ENCODE measurements around the gene CCNI.
A peak's percentile ranks its signal among the peaks of the same experiment; 100 is the strongest.
"Not testable (repeated sequence)": the region's sequence is repeated elsewhere in the genome, so short reads cannot be mapped to it uniquely, and the experiment has no call there.

The CCNI gene

DNA sequence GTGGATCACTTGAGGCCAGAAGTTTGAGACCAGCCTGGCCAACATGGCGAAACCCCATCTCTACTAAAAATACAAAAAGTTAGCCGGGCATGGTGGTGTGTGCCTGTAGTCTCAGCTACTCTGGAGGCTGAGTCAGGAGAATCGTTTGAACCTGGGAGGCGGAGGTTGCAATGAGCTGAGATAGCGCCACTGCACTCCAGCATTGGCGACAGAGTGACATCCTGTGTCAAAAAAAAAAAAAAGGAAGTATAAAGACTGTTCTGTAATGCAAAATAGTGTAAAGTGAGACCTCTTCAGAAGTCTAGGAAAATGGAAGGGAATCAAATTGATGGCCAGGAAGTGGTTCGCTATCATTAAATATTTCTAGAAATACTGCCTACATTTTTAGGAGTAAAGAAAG lies 5.0 kb upstream of the CCNI start:
- DNase-seq (ENCODE audit: low spot score): not testable (repeated sequence)

GRCh38 chr4:77079281-77079680 lies 3.5 kb upstream of the CCNI start:
- no peak for DNase-seq (ENCODE audit: low spot score)

DNA sequence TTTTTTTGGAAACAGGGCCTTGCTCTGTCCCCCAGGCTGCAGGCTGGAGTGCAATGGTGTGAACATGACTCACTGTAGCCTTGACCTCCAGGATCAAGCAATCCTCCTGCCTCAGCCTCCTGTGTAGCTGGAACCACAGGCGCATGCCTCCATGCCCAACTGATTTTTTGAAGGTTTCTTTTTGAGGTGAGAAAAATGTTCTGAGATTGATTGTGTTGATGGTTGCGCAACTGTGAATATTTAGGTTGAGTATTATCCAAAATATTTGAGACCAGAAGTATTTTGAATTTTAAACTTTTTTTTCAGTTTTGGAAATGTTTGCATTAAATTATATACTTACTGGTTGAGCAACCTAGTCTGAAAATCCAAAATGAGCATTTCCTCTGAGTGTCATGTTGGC lies 2.6 kb upstream of the CCNI start:
- no peak for DNase-seq (ENCODE audit: low spot score)

DNA sequence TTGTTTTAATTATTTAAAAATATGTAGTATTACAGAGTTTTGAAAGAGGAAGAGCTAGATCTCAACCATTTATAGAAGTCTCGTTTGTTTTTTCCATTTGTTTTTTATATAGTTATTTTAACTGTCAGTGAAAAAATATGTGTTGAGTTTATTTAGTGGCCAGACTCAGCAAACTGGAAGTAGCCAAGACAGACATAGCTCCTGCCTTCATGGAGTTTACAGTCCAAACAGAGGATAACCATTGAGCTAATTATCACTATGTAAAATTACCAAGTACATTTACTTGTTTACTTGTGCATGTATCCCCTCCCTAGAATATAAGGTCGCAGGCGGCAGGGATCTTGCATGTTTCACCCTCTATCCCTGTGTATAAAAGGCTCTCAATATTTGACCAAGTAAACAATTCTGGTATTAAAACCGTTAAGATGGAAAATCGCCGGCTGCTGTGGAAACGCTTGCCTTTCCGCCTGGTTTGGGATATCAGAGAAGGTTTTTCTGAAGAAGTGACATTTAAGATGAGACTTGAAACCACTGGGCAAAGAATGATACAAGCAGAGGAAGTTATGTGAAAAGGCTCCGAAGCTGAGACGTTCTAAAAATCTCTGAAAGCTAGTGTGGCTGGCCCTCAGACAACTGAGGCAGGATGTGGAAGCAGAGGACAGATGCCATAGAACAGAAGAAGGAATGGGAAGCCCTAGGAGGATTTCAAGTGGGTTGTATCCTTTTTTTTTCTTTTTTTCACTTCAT lies 1.3 kb upstream of the CCNI start:
- no peak for DNase-seq (ENCODE audit: low spot score)

DNA sequence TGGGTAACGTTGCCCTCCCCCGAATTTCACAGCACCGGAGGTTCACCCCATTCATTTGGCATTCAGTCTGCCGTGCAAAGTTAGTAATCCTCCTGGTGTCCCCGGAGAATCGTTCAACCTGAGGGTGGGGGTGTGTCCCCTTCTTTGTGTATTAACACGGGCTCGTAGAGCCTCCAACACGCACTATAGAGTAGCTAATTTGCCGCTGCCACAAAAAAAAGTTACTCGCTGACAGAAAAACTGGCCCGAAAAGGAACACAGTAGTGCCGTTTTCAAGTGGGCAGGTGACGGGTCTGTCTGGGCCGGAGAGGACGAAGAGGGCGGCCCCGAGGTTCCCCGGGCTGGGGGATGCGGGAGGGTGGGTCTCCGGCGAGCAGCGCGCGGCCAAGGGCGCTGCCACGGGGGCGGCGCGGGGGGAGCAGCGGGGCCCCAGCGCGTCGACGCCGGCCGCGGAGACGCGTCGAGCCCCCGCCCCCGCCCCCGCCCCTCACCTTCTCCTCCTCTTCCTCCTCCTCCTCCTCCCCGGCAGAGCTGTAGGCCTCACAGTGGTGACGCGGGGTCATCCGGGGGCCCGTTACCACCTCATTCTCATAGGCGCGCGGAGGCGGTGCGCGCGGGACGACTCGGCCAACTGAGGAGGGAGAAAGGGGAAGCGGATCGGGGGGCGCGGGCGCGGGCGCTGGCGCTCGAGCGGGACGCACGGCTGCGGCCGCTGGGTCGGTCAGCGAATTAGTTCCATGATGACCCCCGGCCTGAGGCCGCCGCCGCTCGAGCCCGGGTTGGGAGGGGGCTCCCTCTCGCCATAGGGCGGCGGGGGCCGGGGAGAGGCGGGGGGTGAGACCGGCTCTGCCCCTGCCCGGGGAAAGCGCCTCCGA lies 571 bp downstream of the CCNI start:
- peak; percentile 65 for DNase-seq (ENCODE audit: low spot score)

- DNase-seq (ENCODE audit: low spot score): no peak
Observed at GRCh38 chr4:77074381-77074831, 1.4 kb downstream of the CCNI start.

DNA sequence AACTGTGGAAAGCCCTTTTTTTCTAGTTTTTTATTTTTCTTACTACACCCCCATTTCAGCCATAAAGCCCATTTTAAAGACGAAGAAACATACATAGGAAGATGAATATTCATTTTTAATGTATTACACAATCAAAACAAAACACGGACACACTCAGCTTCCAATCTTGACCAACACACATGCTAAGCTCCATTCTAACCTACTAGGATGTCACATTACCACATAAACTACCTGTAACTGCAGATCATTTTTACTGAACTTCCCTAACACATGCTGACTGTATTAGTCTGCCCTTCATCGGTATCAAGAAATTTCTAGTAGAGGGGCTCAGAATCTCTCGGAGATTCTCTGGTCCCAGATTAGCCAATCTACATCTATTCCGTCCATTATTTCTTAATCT lies 1.8 kb downstream of the CCNI start:
- no peak for DNase-seq (ENCODE audit: low spot score)

DNA sequence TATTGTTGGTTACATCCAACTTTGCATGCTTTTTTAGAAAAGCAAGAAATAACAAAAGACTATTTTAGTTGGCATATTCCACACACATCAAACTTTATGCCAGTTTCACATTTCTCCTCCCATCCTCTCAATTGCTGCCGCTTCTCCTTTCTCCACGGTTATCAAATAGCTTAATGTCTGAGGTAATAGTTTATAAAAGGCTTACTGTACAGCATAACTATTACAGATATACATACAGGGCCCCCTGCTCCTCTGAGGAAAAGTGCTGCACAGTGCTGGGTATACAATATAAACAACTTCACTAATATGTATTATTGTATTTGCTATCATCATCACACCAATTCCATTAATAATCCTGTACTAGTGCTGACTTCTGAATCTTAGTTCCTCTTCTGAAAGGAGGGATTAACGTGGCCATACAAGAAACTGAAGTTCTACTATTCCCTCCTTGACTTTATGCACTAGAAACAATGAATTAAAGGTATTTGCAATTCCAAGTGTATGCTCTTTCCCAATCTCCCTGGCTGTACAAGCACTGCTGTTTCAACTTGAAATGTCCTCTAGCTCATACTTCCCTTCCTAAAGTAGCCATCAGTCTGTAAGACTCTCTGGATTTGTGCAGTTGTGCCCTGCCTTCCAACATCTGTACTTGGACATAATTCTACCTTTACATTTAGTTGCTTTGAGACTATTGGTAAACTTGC lies 2.5 kb downstream of the CCNI start:
- peak; percentile 15 for DNase-seq (ENCODE audit: low spot score)

DNA sequence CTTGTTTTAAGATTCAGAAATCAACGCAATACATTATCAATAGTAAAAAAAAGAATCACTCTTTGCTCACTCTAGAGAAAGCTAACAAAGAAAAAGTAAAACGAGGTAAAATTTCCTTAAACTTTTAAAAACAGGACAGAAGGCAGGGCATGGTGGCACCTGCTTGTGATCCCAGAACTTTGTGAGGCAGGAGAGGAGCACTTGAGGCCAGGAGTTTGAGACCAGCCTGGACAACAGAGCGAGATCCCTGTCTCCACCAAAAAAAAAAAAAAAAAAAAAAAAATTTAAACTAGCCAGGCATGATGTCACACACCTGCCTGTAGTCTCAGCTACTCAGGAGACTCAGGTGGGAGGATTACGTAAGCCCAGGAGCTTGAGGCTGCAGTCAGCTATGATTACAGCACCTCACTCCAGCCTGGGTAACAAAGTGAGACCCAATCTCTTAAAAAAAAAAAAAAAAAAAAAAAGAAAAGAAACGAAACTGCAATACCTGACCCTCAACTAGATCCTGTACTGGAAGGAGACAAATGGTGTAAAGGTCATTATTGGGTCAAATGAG lies 3.5 kb downstream of the CCNI start:
- peak; percentile 32 for DNase-seq (ENCODE audit: low spot score)

GRCh38 chr4:77069514-77069913 lies 6.3 kb downstream of the CCNI start:
- DNase-seq (ENCODE audit: low spot score): not testable (repeated sequence)

GRCh38 chr4:77065382-77065781 lies 10.4 kb downstream of the CCNI start:
- DNase-seq (ENCODE audit: low spot score): no peak

- no peak for DNase-seq (ENCODE audit: low spot score)
Observed at GRCh38 chr4:77062856-77063255, 12.9 kb downstream of the CCNI start.

GRCh38 chr4:77052352-77052751 lies 23.4 kb downstream of the CCNI start:
- no peak for DNase-seq (ENCODE audit: low spot score)

DNA sequence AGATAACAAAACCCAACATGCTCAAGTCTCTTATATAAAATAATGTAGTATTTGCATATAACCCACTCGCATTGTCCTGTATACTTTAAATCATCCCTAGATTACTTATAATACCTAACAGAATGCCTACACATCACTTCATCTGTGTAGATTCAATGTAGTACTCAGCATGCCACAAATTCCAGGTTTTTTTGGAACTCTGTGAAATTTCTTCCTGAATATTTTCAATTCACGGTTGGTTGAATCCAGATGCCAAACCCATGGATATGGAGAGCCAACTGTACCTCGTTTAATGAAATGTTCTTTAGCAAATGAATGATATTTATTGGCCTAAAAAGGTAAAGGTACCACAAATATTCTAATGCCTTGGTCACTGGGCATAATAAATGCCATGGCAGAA lies 24.8 kb downstream of the CCNI start:
- DNase-seq (ENCODE audit: low spot score): no peak

GRCh38 chr4:77047037-77047436 lies 28.8 kb downstream of the CCNI start:
- DNase-seq (ENCODE audit: low spot score): no peak

GRCh38 chr4:77045490-77045889 lies 30.3 kb downstream of the CCNI start:
- DNase-seq (ENCODE audit: low spot score): no peak

DNA sequence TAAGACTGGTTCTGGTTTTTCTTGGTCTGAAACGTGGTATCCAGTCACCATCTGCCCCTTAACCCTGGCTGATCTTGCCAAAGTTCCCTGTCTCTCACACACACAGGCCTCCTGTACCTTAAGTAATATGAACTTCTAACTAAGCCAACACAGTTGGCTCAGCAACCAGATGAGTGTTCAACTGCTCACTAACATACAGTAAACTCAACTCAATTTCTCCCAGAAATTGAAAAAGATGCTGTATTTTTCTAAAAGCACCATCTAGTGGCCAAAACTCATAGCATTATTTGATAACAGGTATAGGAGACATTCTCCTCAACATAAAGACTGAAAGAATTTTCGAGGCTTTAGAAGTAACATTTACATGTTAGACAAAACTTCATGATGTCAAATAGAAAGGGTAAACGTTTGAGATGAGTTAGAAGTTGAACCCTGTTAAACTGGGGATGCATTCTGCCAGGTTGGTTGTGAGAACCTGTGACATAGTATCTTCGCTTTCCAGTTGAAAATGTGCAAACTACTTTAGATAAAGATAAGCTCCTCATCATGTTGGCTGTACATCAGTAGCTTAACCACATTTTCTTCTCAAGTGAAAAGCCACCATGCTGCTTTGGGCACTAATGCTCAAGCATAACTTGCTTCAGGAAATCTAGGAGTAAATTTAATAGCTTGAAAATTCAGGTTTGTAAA lies 31.2 kb downstream of the CCNI start:
- peak; percentile 16 for DNase-seq (ENCODE audit: low spot score)

- DNase-seq (ENCODE audit: low spot score): no peak
Observed at GRCh38 chr4:77043507-77044136, 32.2 kb downstream of the CCNI start.

- DNase-seq (ENCODE audit: low spot score): no peak
Observed at GRCh38 chr4:77040854-77041725, 34.7 kb downstream of the CCNI start.

DNA sequence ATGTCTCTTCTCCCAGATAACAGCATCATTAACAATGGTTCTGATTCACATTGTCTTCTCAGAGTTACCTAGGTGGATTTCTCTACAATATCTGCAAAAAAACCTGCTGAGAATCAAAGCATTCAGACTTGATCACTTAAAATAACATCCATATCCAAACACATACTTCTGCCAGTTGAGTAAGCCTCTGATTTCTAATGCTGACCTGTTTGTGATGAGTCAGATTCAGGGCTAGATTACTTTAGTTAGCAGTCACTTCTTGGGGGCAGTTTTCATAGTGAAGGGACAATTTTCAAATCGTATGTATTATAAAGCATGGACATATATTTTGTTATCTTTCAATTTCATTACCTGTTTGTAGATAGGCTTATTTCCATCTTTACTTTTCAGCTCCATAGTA lies 35.5 kb downstream of the CCNI start:
- DNase-seq (ENCODE audit: low spot score): no peak

Data from putamen (tissue), 1 donor.